HepG2 (cell line): Measurements from ENCODE around the gene ADPGK. TPM values are rescaled to one million over a fixed set of nuclear protein-coding genes. Genes with fewer than 3 reads are reported as not detected.

Experiments used
- ATAC-seq: fragments of 200-7000 bp; cut with Tn5 transposase; 3 replicates; pipeline ENCODE4 v1.9.1; 2020; ENCODE audit warnings: mild to moderate bottlenecking, moderate library complexity
- BruUV-seq: library from RNA; stranded (reverse); fragments of 400-500 nt; replicated peaks from 2 replicates; lab custom pipeline; 2021; lab: Mats Ljungman, UMichigan
- CTCF ChIA-PET: fragments of 300-600 bp; formaldehyde crosslinking; extraction: SDS; loops from one replicate; lab custom pipeline; 2021; ENCODE audit warnings: low total read pairs, inconsistent platforms, low intra/inter-chr PET ratio; lab: Yijun Ruan, JAX
- POLR2A ChIA-PET: fragments of 350-600 bp; sonication (Branson Sonifier 250); formaldehyde crosslinking; loops from one replicate; lab custom pipeline; 2020; ENCODE audit warnings: antibody characterized with exemption, inconsistent platforms; lab: Yijun Ruan, JAX
- DNase-seq: peaks from one replicate; pipeline ENCODE4 v3.0.0-alpha.2; 2015; ENCODE audit warnings: low spot score
- FAIRE-seq: peaks from 3 replicates; lab custom pipeline; 2011; peaks lifted over from hg19 to GRCh38; lab: Jason Lieb, UNC
- H2AFZ ChIP-seq: one replicate; pipeline ENCODE4 v1.6.1; 2011; ENCODE audit warnings: low read length, inconsistent platforms
- H3K27ac ChIP-seq: fragments of 300-600 bp; 3 replicates; pipeline ENCODE4 v1.8.0; 2011; ENCODE audit warnings: mixed run types, mild to moderate bottlenecking, mixed read lengths, low read length, inconsistent platforms; ENCODE audit not compliant: insufficient read depth; ENCODE audit errors: extremely low read length
- H3K27me3 ChIP-seq, 2 experiments: fragments of 200-600 bp in 1 of 2; 2 replicates in 1 of 2; 3 replicates in 1 of 2; pipeline versions ENCODE4 v1.6.0 to v1.8.0; 2011; ENCODE audit warnings: low read length in 2 of 2, mild to moderate bottlenecking in 2 of 2, moderate library complexity in 2 of 2, inconsistent platforms in 1 of 2; ENCODE audit not compliant: insufficient read depth in 2 of 2, control insufficient read depth in 1 of 2
- H3K36me3 ChIP-seq, 2 experiments: fragments of 200-600 bp in 1 of 2; replicated peaks in 1 of 2; 2 replicates in 1 of 2; 3 replicates in 1 of 2; pipeline versions ENCODE4 v1.5.1 to v1.8.0; 2011; ENCODE audit warnings: low read length in 2 of 2, inconsistent platforms in 1 of 2; ENCODE audit not compliant: insufficient read depth in 2 of 2, control insufficient read depth in 1 of 2
- H3K4me1 ChIP-seq: 2 replicates; pipeline ENCODE4 v1.5.1; 2012; ENCODE audit warnings: low read length, inconsistent platforms; ENCODE audit not compliant: insufficient read depth
- H3K4me2 ChIP-seq: 2 replicates; pipeline ENCODE4 v1.6.0; 2011; ENCODE audit warnings: low read depth, low read length, inconsistent platforms
- H3K4me3 ChIP-seq, 3 experiments: fragments of 200-600 bp in 1 of 3; sonication (generic), shearing (Covaris generic) in 1 of 3; replicated peaks in 1 of 3; 2 replicates each; pipeline ENCODE4 v1.5.1; 2011 to 2016; ENCODE audit warnings: low read length in 3 of 3, inconsistent platforms in 2 of 3, low read depth in 2 of 3, mild to moderate bottlenecking in 2 of 3, control low read depth in 1 of 3, mixed read lengths in 1 of 3; ENCODE audit not compliant: insufficient read depth in 1 of 3
- H3K79me2 ChIP-seq: one replicate; pipeline ENCODE4 v1.6.1; 2011; ENCODE audit warnings: low read length, inconsistent platforms; ENCODE audit not compliant: insufficient read depth
- H3K9ac ChIP-seq: 2 replicates; pipeline ENCODE4 v1.6.0; 2011; ENCODE audit warnings: mild to moderate bottlenecking, low read depth, low read length, inconsistent platforms; ENCODE audit not compliant: insufficient read depth
- H3K9me3 ChIP-seq: 2 replicates; pipeline ENCODE4 v1.5.1; 2012; ENCODE audit warnings: mild to moderate bottlenecking, low read length
- H4K20me1 ChIP-seq: 2 replicates; pipeline ENCODE4 v1.6.0; 2011; ENCODE audit warnings: inconsistent platforms, mild to moderate bottlenecking, low read length, moderate library complexity; ENCODE audit not compliant: insufficient read depth
- CENPX ChIP-seq: sonication (generic); formaldehyde crosslinking; IDR thresholded peaks from 2 replicates; pipeline ENCODE4 v1.9.0; 2021; ENCODE audit warnings: mild to moderate bottlenecking, missing genetic modification reagents, moderate library complexity
- CERS6 ChIP-seq: sonication (generic); formaldehyde crosslinking; IDR thresholded peaks from 2 replicates; pipeline ENCODE4 v1.5.0; 2020; ENCODE audit warnings: missing genetic modification reagents
- DZIP1 ChIP-seq: sonication (generic); formaldehyde crosslinking; IDR thresholded peaks from 2 replicates; pipeline ENCODE4 v1.5.0; 2020; ENCODE audit warnings: mild to moderate bottlenecking, missing genetic modification reagents
- HDAC6 ChIP-seq: fragments of 200-600 bp; sonication (generic); IDR thresholded peaks from 2 replicates; pipeline ENCODE4 v1.7.0; 2017; ENCODE audit warnings: mild to moderate bottlenecking, antibody characterized with exemption, low read length, low read depth
- ISX ChIP-seq: sonication (generic); formaldehyde crosslinking; conservative IDR thresholded peaks from 2 replicates; pipeline ENCODE4 v1.5.0; 2020; ENCODE audit warnings: missing genetic modification reagents
- KAT2B ChIP-seq: fragments of 150-350 bp; IDR thresholded peaks from 2 replicates; pipeline ENCODE4 v1.6.1; 2014; ENCODE audit warnings: low read depth, low read length, borderline replicate concordance
- MTA1 ChIP-seq: sonication (generic); formaldehyde crosslinking; IDR thresholded peaks from 2 replicates; pipeline ENCODE4 v1.4.0; 2020; ENCODE audit warnings: missing genetic modification reagents, mild to moderate bottlenecking, borderline replicate concordance
- NR0B2 ChIP-seq: sonication (generic); formaldehyde crosslinking; IDR thresholded peaks from 2 replicates; pipeline ENCODE4 v1.4.0; 2020; ENCODE audit warnings: mild to moderate bottlenecking, missing genetic modification reagents
- ONECUT2 ChIP-seq: sonication (generic); formaldehyde crosslinking; IDR thresholded peaks from 2 replicates; pipeline ENCODE4 v1.4.0; 2020; ENCODE audit warnings: missing genetic modification reagents
- PAWR ChIP-seq: sonication (generic); formaldehyde crosslinking; IDR thresholded peaks from 2 replicates; pipeline ENCODE4 v1.4.0; 2020; ENCODE audit warnings: missing genetic modification reagents, mild to moderate bottlenecking, borderline replicate concordance
- ZBTB20 ChIP-seq: sonication (generic); formaldehyde crosslinking; IDR thresholded peaks from 2 replicates; pipeline ENCODE4 v1.8.1; 2023; ENCODE audit warnings: missing genetic modification reagents, low read depth, mild to moderate bottlenecking, borderline replicate concordance
- ZNF235 ChIP-seq: sonication (generic); formaldehyde crosslinking; IDR thresholded peaks from 2 replicates; pipeline ENCODE4 v1.8.1; 2023; ENCODE audit warnings: mild to moderate bottlenecking, missing genetic modification reagents, borderline replicate concordance
- ZNF530 ChIP-seq: sonication (generic); formaldehyde crosslinking; IDR thresholded peaks from 2 replicates; pipeline ENCODE4 v1.5.0; 2020; ENCODE audit warnings: low read depth, mild to moderate bottlenecking, missing genetic modification reagents
- ZNF570 ChIP-seq: sonication (generic); formaldehyde crosslinking; IDR thresholded peaks from 2 replicates; pipeline ENCODE4 v1.4.0; 2020; ENCODE audit warnings: mild to moderate bottlenecking, missing genetic modification reagents, borderline replicate concordance
- ZNF670 ChIP-seq: sonication (generic); formaldehyde crosslinking; IDR thresholded peaks from 2 replicates; pipeline ENCODE4 v1.8.0; 2022; ENCODE audit warnings: mild to moderate bottlenecking, missing genetic modification reagents, borderline replicate concordance
- ZXDC ChIP-seq: sonication (generic); formaldehyde crosslinking; IDR thresholded peaks from 2 replicates; pipeline ENCODE4 v1.5.0; 2020; ENCODE audit warnings: mild to moderate bottlenecking, missing genetic modification reagents
- WGBS: methylation state at CpG from one replicate; pipeline ENCODE4 v1.1.6; 2017; ENCODE audit warnings: low lambda C conversion rate; 5-methylcytosine and 5-hydroxymethylcytosine counted together
- in situ Hi-C: cut with HindIII; loops from 2 replicates; pipeline ENCODE4 v1.10.0; 2017; ENCODE audit warnings: low pct_unique_long_range_greater_than_20kb; ENCODE audit not compliant: extremely low pct_ligation_motif_present
- intact Hi-C: fragments of 100-400 bp; cut with micrococcal nuclease; formaldehyde crosslinking; loops from one replicate; pipeline ENCODE4 v1.10.0; 2022; ENCODE audit not compliant: unreplicated experiment
- polyA plus RNA-seq, 8 experiments: library from polyadenylated mRNA; depleted of rRNA in 3 of 8; stranded (reverse) in 7 of 8; unstranded in 1 of 8; fragments of >200 nt; fragmentation: Illumina TruSeq in 4 of 8; extraction: Trizol in 4 of 8; gene quantifications; 2 replicates each; pipeline versions ENCODE4 v1.2.1 to v1.2.3, GENCODE V29; 2011 to 2016; ENCODE audit warnings: low read depth in 4 of 8, missing spikeins in 1 of 8, mixed read lengths in 1 of 8; ENCODE audit not compliant: insufficient read depth in 1 of 8
- total RNA-seq, 5 experiments: library from RNA; depleted of rRNA; stranded (reverse); fragments of >200 nt; fragmentation: Illumina TruSeq; extraction: Trizol; gene quantifications; 2 replicates each; pipeline ENCODE4 v1.2.3, GENCODE V29; 2016; ENCODE audit warnings: low read depth in 1 of 5

ADPGK gene
- total and polyA plus RNA-seq, 2 of the 13 experiments (the other 11 are each of a cell fraction or from before 2014, with no cell fraction given), result 61.6 to 67.5 TPM

- BruUV-seq, result no TSS peak
- in situ Hi-C loops (no loop called here), intact Hi-C loops (no loop called here)
- Histone ChIP-seq H3K4me2 (no peak overlapping the region), H3K79me2 (no peaks in the 10 kb centered on the region), H3K36me3 (peaks cover 16 to 65% of the 10 kb centered on the region in 2 experiments), H3K27me3 (no peaks in the 10 kb centered on the region), H3K9ac (no peak overlapping the region), H3K9me3 (no peaks in the 10 kb centered on the region), H3K4me1 (no peaks in the 10 kb centered on the region), H3K27ac (no peak overlapping the region), H4K20me1 (no peaks in the 10 kb centered on the region), H3K4me3 (no peak overlapping the region), H2AFZ (no peak overlapping the region)
- ChIA-PET POLR2A (no interaction called here), CTCF (no interaction called here)
- WGBS, result 99% methylated on average over 5 of the region's 5 CpGs
- ATAC-seq, result no peak
- FAIRE-seq, result no peak
- no peak for DNase-seq
- no peak for TF ChIP-seq PAWR
- TF ChIP-seq ZNF570, result no peak
- TF ChIP-seq MTA1, result no peak
- no peak for TF ChIP-seq ONECUT2 (CRISPR knock-in tag)
- no peak for TF ChIP-seq CERS6 (CRISPR knock-in tag)
- TF ChIP-seq HDAC6, result no peak
- TF ChIP-seq ZNF670 (CRISPR knock-in tag), result no peak
- no peak for TF ChIP-seq NR0B2 (CRISPR knock-in tag)
- TF ChIP-seq ZNF235 (CRISPR knock-in tag), result no peak
- TF ChIP-seq ZNF530 (CRISPR knock-in tag), result no peak
- no peak for TF ChIP-seq DZIP1 (CRISPR knock-in tag)
- no peak for TF ChIP-seq KAT2B
- no peak for TF ChIP-seq ZXDC
- TF ChIP-seq ISX (CRISPR knock-in tag), result no peak
- no peak for TF ChIP-seq ZBTB20 (CRISPR knock-in tag)
- no peak for TF ChIP-seq CENPX (CRISPR knock-in tag)
Observed at GRCh38 chr15:72760590-72761260, 22.8 kb downstream of the ADPGK start.
